SW 1271 (cell line): ENCODE measurements around the gene MDFIC.

Experiments
- DNase-seq, 2 experiments: peaks; one replicate each; lab custom pipeline; 2025; lab: John Stamatoyannopoulos, UW

Gene MDFIC

DNA sequence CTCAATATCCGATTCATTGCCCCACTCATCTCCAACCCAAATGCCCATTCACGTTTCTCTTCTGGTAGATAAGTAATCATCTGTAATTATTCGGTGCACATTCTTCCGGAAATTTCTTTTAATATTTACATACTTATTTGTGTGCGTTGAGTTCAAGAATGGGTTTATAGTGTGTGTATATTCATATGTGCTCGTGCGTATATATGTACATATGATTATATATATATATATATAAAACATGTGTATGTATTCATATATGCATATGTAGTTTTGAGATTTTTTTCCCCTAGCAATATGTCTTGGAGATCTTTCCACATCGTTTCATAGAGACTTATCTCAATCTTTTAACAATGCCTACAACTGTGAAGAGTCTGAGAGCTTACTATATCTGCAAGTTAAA, 118.2 kb downstream of the MDFIC start:
- DNase-seq = no peak

DNA sequence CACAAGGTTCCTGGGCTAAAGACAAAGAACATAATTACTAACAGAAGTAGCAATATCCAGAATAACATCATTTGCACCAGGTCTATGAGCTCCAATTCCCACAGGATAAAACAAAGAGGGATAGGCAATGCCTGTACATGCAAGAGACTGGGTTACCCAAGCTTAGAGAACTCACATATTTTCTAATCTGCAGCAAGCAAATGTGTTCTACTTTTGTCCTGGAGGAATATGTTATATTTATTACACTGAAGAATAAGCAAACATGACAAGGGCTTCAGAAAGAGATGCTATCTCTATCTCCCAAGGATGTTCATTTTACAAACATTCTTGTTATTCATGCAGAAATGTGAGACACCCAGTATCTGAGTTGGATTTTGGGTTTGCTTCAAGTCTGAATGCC, 118.6 kb downstream of the MDFIC start:
- DNase-seq = no peak

GRCh38 chr7:115042596-115042995, 120.7 kb downstream of the MDFIC start:
- no peak for DNase-seq

DNA sequence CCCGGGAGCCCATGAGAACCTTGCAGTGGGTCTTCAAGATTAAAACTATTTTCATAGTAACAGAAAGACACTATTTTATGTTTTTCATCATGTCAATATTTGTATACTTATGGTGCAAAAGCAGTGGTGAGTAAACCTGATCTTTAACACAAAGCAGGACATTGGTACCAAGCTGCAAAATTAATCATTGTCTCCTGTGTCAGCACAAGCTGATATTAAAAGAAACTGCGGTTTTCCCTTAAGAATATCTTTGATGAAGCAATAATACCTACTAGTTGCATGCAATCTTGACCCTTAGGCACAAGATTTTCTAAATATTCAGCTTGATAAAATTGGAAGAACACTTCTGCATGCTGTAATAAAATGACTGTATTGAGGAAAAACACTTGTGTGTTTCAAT, 121.7 kb downstream of the MDFIC start:
- DNase-seq = no peak

GRCh38 chr7:115044224-115044623, 122.3 kb downstream of the MDFIC start:
- no peak for DNase-seq

DNA sequence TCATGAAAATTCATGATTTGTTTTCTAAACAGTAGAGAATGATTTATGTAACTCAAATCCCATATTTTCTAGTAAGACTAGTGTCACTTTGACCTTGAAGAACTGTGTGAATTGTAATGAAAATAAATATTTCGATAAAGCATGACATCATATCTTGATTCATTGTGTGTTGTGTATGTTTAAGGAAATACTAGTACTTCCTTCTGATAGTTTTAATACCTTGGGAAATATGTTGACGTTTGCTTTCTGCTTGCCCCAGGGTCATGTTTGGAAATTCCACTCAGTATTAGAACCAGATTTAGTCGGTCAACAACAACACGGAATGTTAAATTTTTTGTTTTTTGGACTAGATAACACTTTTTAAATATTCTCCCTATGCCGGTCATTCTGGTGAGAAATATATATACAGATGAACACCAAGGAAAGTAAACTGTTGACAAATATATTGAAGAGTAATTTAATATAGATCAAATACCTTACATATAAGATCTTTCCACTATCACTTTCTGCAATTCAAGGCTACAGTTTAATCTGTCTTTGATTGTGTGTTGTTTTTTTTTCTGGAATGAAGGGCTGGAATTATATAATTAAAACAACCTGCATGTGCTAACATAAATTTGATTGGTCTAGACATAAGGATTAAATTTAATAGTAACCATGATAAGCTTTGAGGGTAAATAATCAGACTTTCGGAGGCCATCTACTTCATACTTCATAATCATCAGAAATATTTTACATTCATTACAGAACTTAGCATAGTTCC, 126.2 kb downstream of the MDFIC start:
- no peak for DNase-seq

- no peak for DNase-seq
Observed at GRCh38 chr7:115052706-115053105, 130.8 kb downstream of the MDFIC start.

DNA sequence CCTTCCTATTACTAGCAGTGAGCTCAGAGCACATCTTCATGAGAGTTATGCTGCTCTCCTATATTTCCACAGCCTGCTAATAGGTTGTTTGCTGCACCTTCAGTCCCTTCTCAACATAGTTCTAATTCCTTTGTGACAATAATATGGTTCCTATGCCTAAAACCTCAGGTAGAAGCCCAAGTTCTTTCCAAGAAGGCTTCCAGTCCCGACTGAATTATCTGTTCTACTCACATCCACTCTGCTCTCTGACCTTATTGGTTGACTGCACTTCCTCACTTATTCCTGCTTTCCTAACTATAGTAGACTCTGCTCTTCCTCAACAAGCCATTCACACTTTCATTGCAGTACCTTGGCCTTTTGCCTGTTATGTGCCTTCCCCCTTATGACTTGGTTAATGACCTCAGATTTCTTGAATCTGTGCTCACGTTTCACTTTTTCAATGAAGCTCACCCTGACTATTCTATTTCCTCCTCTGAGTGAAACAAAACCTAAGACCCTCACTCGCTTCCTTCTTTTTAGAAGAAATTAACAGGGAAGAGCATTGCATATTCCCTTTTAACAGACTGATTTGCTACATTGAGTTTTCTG, 132.7 kb downstream of the MDFIC start:
- no peak for DNase-seq

- DNase-seq = no peak
Observed at GRCh38 chr7:115056019-115056418, 134.1 kb downstream of the MDFIC start.

DNA sequence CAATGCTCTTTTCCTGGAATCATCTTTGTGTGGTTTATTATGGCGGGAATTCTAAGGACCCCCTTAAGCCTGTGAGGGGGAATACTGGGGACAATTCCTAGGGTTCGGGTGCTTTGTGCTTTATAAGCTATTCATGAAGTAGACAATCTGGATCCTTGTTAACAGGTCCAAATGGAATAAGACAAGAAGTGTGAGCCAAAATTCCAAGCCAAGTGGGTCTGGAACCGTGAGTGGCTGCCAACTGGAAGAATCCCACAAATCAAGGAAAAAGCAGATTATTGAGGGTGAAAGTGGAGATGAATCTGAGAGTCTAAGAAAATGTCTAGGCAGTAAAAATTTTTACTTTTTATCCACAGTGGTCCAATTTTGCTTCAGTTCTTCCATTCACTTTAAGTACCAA, 136.8 kb downstream of the MDFIC start:
- no peak for DNase-seq

DNA sequence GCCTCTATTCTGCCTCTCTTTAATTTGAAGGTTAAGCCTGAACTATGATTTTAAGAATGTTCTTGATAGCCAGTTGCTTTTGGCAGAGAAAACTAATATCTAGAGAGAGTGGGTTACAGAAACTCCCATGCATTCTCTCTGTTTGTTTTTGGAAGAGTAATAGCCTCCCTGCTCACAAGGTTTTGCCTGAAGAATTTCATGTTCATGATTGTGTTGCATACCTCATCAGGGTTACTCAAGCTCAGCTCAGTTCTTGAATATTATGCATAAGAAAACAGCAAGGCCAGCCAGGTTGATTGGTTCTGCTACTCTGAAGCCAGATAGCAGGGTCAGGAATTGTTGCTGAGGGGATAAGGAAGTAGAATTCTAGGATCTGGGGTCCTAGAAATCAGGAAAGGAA, 137.4 kb downstream of the MDFIC start:
- no peak for DNase-seq

GRCh38 chr7:115060095-115060870, 138.4 kb downstream of the MDFIC start:
- no peak for DNase-seq

DNA sequence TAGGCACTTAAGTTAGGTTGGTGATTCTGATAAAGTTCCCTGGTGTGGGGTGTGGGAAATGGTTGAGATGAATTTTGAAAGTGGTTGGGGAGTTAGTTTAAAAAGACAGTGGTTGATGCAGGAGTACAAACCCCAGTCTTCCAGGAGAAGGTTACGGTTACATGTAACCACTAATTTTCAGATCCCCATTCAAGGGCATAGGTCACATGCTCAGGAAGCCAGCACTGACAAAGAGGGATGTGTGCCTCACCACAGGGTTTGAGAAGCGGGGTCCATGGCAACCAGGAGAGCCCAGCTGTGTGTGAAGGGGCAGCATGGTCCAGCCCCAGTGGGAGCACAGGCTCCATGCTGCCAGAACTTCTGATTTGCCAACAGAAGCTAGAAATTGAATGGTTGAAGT, 144.2 kb downstream of the MDFIC start:
- no peak for DNase-seq

DNA sequence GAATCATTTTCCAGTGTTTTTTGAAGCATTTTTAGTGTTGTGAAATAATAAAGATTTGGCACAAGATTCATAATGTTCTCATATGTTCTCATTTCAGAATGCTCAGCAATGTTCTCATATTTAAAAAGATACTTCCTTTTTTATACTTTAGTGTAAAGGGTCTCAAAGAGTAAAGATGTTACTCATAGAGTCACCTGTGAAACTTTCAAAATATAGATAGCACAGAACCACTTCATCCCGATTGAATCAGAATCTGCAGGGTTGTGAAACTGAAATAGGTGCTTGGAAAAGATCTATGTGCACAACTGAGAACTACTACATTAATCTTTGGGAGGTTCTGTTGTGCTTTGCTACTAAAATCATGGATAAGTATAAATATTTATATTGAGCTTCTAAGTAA, 144.7 kb downstream of the MDFIC start:
- no peak for DNase-seq

DNA sequence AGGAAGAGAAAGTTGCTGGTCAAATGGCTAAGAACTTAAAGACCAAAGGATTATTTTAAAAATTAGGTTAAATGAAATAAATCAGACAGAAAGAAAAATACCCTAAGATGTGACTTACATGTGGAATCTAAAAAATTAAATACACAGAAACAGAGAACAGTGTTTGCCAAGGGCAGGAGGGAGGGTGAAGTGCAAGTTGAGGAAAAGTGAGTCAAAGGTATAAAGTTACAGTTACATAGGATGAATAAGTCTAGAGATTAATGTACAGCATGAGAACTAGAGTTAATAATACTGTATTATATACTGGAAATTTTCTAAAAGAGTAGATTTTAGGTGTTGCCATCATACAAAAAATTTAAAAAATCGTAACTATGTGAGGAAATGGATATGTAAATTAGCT, 146.3 kb downstream of the MDFIC start:
- DNase-seq = no peak
